ENCODE data around the gene DES. TPM values are rescaled to one million over a fixed set of nuclear protein-coding genes. Genes with fewer than 3 reads are reported as not detected.

Gene DES
- total and polyA plus RNA-seq, 9 of the 15 experiments (the other 6 are each of a cell fraction or from before 2014, with no cell fraction given), result 2.5 to 58.9 (median 21.9) TPM

DNA sequence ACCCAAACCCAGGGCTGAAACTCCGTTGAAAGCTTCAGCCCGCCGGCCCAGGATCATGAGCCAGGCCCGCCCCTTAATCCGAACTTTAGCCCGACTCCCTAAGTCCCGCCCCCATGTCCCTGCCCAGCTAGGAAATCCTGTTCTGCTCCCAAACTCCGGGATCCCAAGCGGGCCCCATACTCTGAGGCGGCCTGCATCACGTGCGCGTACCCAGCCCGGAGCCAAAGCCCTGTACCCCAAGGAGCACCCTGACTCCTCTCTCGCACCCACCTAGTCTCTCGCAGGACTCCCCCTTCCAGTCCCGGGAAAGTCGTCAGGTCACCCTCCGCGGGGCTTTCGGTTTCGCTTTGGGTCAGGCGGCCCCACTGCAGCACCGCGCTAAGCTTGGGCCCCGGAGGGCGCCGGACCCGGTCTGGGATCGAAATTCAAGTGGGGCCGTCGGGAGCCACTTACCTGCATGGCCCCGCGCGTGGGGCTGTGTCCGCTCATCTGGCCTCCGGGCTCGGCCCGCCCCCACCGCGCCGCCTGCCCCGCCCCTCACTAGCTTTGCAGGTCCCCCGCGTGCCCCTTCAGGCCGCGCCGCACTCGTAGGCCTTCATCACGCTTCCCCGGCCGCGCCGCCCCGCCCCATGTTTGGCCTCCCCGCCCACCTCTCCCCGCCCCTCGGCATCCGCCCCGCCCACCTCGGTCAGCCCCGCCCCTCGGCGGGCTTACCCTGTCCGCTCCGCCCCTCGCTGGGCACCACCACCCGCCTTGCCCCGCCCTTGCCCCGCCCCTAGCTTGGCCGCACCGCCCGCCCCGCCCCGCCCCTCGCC lies 30.7 kb upstream of the DES start, which contains the start of gene DNPEP (continued):
- TF ChIP-seq MIER1 (IDR thresholded peaks at IDR 0.05; ENCODE audit: low read depth) (no peak), FOXK2 (conservative IDR thresholded peaks at IDR 0.05 in 1 of 2, IDR thresholded peaks at IDR 0.05 in 1 of 2; ENCODE audit: low read depth in 2 of 2) (no peak), ADNP (tag; IDR thresholded peaks at IDR 0.05) (no peak), KAT8 (IDR thresholded peaks at IDR 0.05; ENCODE audit: low read depth) (no peak), GATAD2A (IDR thresholded peaks at IDR 0.05) (no peak), ZNF778 (CRISPR knock-in tag; IDR thresholded peaks at IDR 0.05) (no peak), ILK (tag; IDR thresholded peaks at IDR 0.05; ENCODE audit: borderline replicate concordance, low read depth) (no peak), POLR2H (tag; IDR thresholded peaks at IDR 0.05; ENCODE audit: low read depth) (peak; percentile 47; the same call in 1 of the 2 replicates), IRF2 (CRISPR knock-in tag; IDR thresholded peaks at IDR 0.05) (peak; percentile 98), SP1 (CRISPR knock-in tag; IDR thresholded peaks at IDR 0.05) (peak; percentile 49), NR2C1 (IDR thresholded peaks at IDR 0.05) (peak; percentile 57), NR2C1 (tag; IDR thresholded peaks at IDR 0.05) (0 out of 2 replicates have a peak, but pooled peaks have one; percentile 45), CAMTA2 (CRISPR knock-in tag; conservative IDR thresholded peaks at IDR 0.05) (no peak), NR2F6 (CRISPR knock-in tag; IDR thresholded peaks at IDR 0.05) (no peak)
- TF ChIP-seq, protein P1, sequence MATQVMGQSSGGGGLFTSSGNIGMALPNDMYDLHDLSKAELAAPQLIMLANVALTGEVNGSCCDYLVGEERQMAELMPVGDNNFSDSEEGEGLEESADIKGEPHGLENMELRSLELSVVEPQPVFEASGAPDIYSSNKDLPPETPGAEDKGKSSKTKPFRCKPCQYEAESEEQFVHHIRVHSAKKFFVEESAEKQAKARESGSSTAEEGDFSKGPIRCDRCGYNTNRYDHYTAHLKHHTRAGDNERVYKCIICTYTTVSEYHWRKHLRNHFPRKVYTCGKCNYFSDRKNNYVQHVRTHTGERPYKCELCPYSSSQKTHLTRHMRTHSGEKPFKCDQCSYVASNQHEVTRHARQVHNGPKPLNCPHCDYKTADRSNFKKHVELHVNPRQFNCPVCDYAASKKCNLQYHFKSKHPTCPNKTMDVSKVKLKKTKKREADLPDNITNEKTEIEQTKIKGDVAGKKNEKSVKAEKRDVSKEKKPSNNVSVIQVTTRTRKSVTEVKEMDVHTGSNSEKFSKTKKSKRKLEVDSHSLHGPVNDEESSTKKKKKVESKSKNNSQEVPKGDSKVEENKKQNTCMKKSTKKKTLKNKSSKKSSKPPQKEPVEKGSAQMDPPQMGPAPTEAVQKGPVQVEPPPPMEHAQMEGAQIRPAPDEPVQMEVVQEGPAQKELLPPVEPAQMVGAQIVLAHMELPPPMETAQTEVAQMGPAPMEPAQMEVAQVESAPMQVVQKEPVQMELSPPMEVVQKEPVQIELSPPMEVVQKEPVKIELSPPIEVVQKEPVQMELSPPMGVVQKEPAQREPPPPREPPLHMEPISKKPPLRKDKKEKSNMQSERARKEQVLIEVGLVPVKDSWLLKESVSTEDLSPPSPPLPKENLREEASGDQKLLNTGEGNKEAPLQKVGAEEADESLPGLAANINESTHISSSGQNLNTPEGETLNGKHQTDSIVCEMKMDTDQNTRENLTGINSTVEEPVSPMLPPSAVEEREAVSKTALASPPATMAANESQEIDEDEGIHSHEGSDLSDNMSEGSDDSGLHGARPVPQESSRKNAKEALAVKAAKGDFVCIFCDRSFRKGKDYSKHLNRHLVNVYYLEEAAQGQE (IDR thresholded peaks at IDR 0.05; ENCODE audit: borderline replicate concordance), result no peak
- TF ChIP-seq, protein P1 (CRISPR knock-in tag; IDR thresholded peaks at IDR 0.05; ENCODE audit: low read depth), result peak; percentile 43; the same call in 1 of the 2 replicates
- TF ChIP-seq, protein P2, sequence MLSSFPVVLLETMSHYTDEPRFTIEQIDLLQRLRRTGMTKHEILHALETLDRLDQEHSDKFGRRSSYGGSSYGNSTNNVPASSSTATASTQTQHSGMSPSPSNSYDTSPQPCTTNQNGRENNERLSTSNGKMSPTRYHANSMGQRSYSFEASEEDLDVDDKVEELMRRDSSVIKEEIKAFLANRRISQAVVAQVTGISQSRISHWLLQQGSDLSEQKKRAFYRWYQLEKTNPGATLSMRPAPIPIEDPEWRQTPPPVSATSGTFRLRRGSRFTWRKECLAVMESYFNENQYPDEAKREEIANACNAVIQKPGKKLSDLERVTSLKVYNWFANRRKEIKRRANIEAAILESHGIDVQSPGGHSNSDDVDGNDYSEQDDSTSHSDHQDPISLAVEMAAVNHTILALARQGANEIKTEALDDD (IDR thresholded peaks at IDR 0.05), result no peak
- TF ChIP-seq, protein P3, sequence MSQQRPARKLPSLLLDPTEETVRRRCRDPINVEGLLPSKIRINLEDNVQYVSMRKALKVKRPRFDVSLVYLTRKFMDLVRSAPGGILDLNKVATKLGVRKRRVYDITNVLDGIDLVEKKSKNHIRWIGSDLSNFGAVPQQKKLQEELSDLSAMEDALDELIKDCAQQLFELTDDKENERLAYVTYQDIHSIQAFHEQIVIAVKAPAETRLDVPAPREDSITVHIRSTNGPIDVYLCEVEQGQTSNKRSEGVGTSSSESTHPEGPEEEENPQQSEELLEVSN (IDR thresholded peaks at IDR 0.05; ENCODE audit: borderline replicate concordance in 1 of 2, extremely low read depth in 1 of 2, insufficient read depth in 1 of 2, insufficient read length in 1 of 2, low read depth in 1 of 2, low read length in 1 of 2, poor library complexity in 1 of 2, severe bottlenecking in 1 of 2), result peak in 1 of 2 experiments; percentile 44

All from K562 (cell line).